ENCODE data around the gene ZNF654.

DNA sequence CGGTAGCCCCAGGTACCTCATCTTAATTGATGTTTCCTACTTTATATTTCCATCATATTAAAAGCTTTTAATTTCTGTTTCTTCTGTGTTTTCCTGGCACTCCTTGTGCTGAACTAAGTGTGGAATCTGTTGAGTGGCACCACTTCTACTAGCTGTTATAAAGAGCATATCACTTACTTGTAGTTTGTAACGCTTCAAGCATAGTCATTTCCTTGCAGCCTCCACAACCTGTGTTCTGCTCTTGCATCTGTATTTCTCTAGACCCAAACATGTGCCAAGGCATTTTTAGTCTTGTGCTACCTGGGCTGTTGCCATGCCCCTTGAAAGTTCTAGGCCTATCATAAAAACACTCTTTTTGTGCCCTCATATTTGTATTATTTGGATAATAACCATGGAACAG lies 16.0 kb downstream of the ZNF654 start:
- TF ChIP-seq, protein P1, sequence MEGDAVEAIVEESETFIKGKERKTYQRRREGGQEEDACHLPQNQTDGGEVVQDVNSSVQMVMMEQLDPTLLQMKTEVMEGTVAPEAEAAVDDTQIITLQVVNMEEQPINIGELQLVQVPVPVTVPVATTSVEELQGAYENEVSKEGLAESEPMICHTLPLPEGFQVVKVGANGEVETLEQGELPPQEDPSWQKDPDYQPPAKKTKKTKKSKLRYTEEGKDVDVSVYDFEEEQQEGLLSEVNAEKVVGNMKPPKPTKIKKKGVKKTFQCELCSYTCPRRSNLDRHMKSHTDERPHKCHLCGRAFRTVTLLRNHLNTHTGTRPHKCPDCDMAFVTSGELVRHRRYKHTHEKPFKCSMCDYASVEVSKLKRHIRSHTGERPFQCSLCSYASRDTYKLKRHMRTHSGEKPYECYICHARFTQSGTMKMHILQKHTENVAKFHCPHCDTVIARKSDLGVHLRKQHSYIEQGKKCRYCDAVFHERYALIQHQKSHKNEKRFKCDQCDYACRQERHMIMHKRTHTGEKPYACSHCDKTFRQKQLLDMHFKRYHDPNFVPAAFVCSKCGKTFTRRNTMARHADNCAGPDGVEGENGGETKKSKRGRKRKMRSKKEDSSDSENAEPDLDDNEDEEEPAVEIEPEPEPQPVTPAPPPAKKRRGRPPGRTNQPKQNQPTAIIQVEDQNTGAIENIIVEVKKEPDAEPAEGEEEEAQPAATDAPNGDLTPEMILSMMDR (IDR thresholded peaks at IDR 0.05 in 2 of 3, conservative IDR thresholded peaks at IDR 0.05 in 1 of 3; ENCODE audit: borderline replicate concordance in 1 of 3, insufficient read depth in 1 of 3, low read depth in 2 of 3, low read length in 2 of 3): no peak
- TF ChIP-seq, protein P2, sequence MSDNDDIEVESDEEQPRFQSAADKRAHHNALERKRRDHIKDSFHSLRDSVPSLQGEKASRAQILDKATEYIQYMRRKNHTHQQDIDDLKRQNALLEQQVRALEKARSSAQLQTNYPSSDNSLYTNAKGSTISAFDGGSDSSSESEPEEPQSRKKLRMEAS (IDR thresholded peaks at IDR 0.05): no peak
- TF ChIP-seq YY1 (IDR thresholded peaks at IDR 0.05; ENCODE audit: extremely low read depth, insufficient replicate concordance, low read depth, low read length) (no peak), EZH2 (IDR thresholded peaks at IDR 0.05) (no peak), POLR2A (IDR thresholded peaks at IDR 0.05; ENCODE audit: borderline replicate concordance, extremely low read depth, insufficient read depth, insufficient read length) (no peak), POLR2AphosphoS5 (IDR thresholded peaks at IDR 0.05; ENCODE audit: low read depth, low read length) (no peak), ZNF274 (IDR thresholded peaks at IDR 0.05; ENCODE audit: low read depth, low read length) (no peak), EGR1 (IDR thresholded peaks at IDR 0.05; ENCODE audit: low read depth) (no peak), TCF7L2 (IDR thresholded peaks at IDR 0.05; ENCODE audit: borderline replicate concordance, extremely low read depth, insufficient read depth, insufficient read length) (no peak), EZH2phosphoT487 (IDR thresholded peaks at IDR 0.05; ENCODE audit: borderline replicate concordance) (no peak), CEBPB (IDR thresholded peaks at IDR 0.05; ENCODE audit: low read depth) (no peak), JUND (IDR thresholded peaks at IDR 0.05) (no peak)
- TF ChIP-seq, protein P3, sequence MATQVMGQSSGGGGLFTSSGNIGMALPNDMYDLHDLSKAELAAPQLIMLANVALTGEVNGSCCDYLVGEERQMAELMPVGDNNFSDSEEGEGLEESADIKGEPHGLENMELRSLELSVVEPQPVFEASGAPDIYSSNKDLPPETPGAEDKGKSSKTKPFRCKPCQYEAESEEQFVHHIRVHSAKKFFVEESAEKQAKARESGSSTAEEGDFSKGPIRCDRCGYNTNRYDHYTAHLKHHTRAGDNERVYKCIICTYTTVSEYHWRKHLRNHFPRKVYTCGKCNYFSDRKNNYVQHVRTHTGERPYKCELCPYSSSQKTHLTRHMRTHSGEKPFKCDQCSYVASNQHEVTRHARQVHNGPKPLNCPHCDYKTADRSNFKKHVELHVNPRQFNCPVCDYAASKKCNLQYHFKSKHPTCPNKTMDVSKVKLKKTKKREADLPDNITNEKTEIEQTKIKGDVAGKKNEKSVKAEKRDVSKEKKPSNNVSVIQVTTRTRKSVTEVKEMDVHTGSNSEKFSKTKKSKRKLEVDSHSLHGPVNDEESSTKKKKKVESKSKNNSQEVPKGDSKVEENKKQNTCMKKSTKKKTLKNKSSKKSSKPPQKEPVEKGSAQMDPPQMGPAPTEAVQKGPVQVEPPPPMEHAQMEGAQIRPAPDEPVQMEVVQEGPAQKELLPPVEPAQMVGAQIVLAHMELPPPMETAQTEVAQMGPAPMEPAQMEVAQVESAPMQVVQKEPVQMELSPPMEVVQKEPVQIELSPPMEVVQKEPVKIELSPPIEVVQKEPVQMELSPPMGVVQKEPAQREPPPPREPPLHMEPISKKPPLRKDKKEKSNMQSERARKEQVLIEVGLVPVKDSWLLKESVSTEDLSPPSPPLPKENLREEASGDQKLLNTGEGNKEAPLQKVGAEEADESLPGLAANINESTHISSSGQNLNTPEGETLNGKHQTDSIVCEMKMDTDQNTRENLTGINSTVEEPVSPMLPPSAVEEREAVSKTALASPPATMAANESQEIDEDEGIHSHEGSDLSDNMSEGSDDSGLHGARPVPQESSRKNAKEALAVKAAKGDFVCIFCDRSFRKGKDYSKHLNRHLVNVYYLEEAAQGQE (IDR thresholded peaks at IDR 0.05; ENCODE audit: low read depth): no peak
- TF ChIP-seq, protein P4, sequence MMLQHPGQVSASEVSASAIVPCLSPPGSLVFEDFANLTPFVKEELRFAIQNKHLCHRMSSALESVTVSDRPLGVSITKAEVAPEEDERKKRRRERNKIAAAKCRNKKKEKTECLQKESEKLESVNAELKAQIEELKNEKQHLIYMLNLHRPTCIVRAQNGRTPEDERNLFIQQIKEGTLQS (IDR thresholded peaks at IDR 0.05): no peak

Measured in HCT116 (cell line).